Measurements from ENCODE around the gene WNT7B.

WNT7B gene

GRCh38 chr22:45998638-45999378 is 21.8 kb upstream of the WNT7B start:
- ChIA-PET POLR2A (no interaction called here), CTCF (no interaction called here)
- TF ChIP-seq, protein P1, sequence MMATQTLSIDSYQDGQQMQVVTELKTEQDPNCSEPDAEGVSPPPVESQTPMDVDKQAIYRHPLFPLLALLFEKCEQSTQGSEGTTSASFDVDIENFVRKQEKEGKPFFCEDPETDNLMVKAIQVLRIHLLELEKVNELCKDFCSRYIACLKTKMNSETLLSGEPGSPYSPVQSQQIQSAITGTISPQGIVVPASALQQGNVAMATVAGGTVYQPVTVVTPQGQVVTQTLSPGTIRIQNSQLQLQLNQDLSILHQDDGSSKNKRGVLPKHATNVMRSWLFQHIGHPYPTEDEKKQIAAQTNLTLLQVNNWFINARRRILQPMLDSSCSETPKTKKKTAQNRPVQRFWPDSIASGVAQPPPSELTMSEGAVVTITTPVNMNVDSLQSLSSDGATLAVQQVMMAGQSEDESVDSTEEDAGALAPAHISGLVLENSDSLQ (IDR thresholded peaks at IDR 0.05): no peak
- TF ChIP-seq ARNT (IDR thresholded peaks at IDR 0.05) (no peak), BHLHE40 (IDR thresholded peaks at IDR 0.05; ENCODE audit: borderline replicate concordance) (no peak), LEF1 (IDR thresholded peaks at IDR 0.05; ENCODE audit: borderline replicate concordance) (no peak), SP1 (IDR thresholded peaks at IDR 0.05) (no peak), FOXA1 (IDR thresholded peaks at IDR 0.05) (no peak)
- no peak for DNase-seq (ENCODE audit: extremely low spot score)

DNA sequence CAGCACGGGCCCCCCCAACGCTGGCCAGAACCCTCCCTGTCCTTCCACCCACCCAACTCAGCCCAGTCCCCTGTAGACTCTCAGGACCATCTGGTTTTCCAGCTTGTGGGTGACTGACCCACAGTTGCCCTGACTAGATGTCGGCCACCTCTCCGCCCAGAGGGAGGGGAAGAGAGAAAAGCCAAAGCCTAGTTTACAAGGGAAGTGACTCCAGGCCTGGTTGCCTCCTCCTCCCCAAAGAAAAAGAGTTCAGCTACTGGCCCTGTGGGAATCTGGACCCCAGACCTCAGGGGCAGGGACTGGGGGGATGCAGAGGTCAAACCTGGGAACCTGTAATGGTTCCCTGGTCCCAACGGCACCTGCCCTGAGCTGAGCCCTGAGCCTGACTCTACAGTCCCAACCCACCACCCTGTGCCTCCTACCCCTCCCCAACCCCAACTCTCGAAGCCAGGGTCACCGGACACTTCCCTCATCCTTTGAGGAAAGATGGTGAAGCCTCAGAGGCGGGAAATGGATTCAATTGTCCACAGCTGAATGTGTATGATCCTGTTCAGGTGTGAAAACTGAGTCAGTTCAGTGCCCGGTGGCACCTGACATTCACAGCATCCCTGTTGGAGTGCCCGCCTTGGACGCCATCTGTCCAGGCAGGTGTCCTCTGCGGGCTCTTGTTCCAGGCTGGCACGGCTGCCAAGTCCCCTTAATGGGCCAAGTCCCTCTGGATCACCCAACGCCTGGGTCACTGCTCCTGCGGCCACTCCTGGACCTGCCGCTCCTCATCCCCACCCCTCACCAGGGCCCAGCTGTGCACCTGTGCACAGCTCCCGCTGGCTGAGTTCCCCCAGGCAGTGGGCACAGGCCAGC is 21.0 kb upstream of the WNT7B start:
- no peak for DNase-seq (ENCODE audit: extremely low spot score)
- ChIA-PET CTCF (interaction anchor here (4.3 kb wide), 1 partner anchor 8 kb away, joined by 43 read pairs; no protein-coding TSS in a partner anchor), POLR2A (no interaction called here)
- no peak for TF ChIP-seq TARDBP (IDR thresholded peaks at IDR 0.05)
- no peak for TF ChIP-seq ZNF384 (IDR thresholded peaks at IDR 0.05)
- no peak for TF ChIP-seq L3MBTL2 (conservative IDR thresholded peaks at IDR 0.05)
- TF ChIP-seq, protein P1 (IDR thresholded peaks at IDR 0.05): no peak
- no peak for TF ChIP-seq SUZ12 (IDR thresholded peaks at IDR 0.05)
- no peak for TF ChIP-seq ELF4 (IDR thresholded peaks at IDR 0.05)
- no peak for TF ChIP-seq NFRKB (IDR thresholded peaks at IDR 0.05)
- no peak for TF ChIP-seq BHLHE40 (IDR thresholded peaks at IDR 0.05; ENCODE audit: borderline replicate concordance)
- no peak for TF ChIP-seq FOXM1 (IDR thresholded peaks at IDR 0.05; ENCODE audit: borderline replicate concordance)
- TF ChIP-seq LEF1 (IDR thresholded peaks at IDR 0.05; ENCODE audit: borderline replicate concordance): no peak
- TF ChIP-seq ARNT (IDR thresholded peaks at IDR 0.05): no peak
- no peak for TF ChIP-seq FOXA1 (IDR thresholded peaks at IDR 0.05)
- no peak for TF ChIP-seq SP1 (IDR thresholded peaks at IDR 0.05)
- TF ChIP-seq HDGF (IDR thresholded peaks at IDR 0.05; ENCODE audit: borderline replicate concordance): no peak
- TF ChIP-seq CTBP1 (IDR thresholded peaks at IDR 0.05; ENCODE audit: borderline replicate concordance): no peak
- no peak for TF ChIP-seq FOXK2 (IDR thresholded peaks at IDR 0.05)

DNA sequence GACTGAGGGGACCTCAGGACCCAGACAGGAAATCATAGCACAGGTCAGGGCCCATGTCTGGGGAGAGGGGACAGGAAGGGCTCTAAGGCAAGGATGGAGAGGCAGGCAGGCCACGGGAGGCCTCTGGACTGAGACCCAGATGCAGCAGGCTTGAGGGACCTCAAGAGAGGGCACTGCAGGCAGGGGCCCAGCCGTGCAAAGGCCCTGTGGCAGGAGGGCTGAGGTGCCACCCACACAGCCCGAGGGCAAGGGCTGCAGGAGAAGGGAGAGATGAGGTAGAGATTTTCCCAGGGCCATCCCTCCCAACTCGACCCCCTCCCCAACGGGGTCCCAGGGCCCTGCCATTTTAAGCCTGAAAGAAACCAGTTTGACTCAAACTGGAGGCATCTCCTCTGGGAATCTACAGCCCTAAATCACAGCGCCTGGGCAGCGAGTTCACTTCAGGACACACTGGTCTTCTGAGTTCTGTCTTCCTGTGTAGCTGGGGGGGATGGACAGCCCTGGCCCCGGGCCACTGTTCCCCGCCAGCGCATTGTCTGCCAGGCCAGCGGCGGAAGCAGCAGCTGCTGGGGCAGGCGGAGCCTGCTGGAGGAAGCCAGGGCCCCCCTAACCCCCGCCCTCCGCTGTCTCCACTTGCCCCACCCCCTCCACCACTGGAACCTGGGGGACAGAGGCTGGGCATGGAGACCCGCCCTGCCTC is 20.3 kb upstream of the WNT7B start:
- DNase-seq (ENCODE audit: extremely low spot score): no peak
- POLR2A ChIA-PET: no interaction called here
- CTCF ChIA-PET: interaction anchor here (2.9 to 4.3 kb wide), 2 partner anchors 9 to 119 kb away, joined by 22 to 43 read pairs; no protein-coding TSS in a partner anchor
- no peak for TF ChIP-seq SP1 (IDR thresholded peaks at IDR 0.05)
- no peak for TF ChIP-seq LEF1 (IDR thresholded peaks at IDR 0.05; ENCODE audit: borderline replicate concordance)
- TF ChIP-seq ARNT (IDR thresholded peaks at IDR 0.05): no peak
- TF ChIP-seq FOXM1 (IDR thresholded peaks at IDR 0.05; ENCODE audit: borderline replicate concordance): no peak
- no peak for TF ChIP-seq NFRKB (IDR thresholded peaks at IDR 0.05)

DNA sequence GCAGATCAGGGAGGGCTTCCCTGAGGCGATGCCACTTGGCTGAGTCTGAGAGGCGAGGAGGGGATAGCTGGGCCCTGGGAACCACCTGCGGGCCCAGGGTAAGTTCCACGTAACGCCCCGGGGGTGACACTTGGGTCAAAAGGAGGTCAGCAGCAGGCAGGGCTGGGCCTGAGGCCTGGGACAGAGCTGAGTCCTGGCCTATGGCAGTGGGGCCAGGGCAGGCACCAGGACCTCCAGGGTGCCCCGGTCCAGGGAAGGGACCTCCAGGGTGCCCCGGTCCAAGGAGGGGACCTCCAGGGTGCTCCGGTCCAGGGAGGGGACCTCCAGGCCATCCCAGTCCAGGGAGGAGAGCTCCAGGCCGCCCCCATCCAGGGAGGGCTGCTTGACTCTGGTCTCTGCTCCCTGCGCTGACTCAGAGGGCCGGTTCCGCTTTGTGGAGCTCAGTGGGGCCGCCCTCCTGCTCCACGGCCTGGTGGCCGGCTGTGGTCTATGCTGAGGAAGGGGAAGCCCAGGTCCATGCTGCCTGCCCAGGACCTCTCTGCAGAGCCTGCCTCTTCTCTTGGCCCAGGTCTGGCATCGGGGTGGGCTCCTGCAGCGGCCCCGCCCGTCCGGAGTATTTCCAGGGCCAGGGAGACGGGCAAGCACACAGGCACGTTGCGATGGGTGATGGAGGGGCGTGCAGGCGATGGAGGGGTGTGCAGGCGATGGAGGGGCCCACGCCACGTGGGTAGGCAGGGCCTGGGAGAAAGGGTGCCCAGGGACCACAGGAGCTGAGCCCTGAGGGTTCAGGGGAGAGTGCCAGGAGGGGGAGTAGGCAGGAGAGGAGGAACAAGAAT is 19.5 kb upstream of the WNT7B start:
- POLR2A ChIA-PET: interaction anchor here (0.8 to 1.4 kb wide), 5 partner anchors 16 to 120 kb away, joined by 3 to 4 read pairs (median 4); no protein-coding TSS in a partner anchor
- DNase-seq (ENCODE audit: extremely low spot score): no peak
- TF ChIP-seq ELF4 (IDR thresholded peaks at IDR 0.05): no peak
- TF ChIP-seq ZNF384 (IDR thresholded peaks at IDR 0.05): no peak
- TF ChIP-seq FOXA1 (IDR thresholded peaks at IDR 0.05): no peak
- no peak for TF ChIP-seq CTBP1 (IDR thresholded peaks at IDR 0.05; ENCODE audit: borderline replicate concordance)
- TF ChIP-seq FOXK2 (IDR thresholded peaks at IDR 0.05): no peak
- TF ChIP-seq SP1 (IDR thresholded peaks at IDR 0.05): no peak
- no peak for TF ChIP-seq TARDBP (IDR thresholded peaks at IDR 0.05)
- TF ChIP-seq SUZ12 (IDR thresholded peaks at IDR 0.05): no peak
- TF ChIP-seq L3MBTL2 (conservative IDR thresholded peaks at IDR 0.05): no peak
- TF ChIP-seq, protein P1 (IDR thresholded peaks at IDR 0.05): no peak
- no peak for TF ChIP-seq BHLHE40 (IDR thresholded peaks at IDR 0.05; ENCODE audit: borderline replicate concordance)
- no peak for TF ChIP-seq HDGF (IDR thresholded peaks at IDR 0.05; ENCODE audit: borderline replicate concordance)
- TF ChIP-seq LEF1 (IDR thresholded peaks at IDR 0.05; ENCODE audit: borderline replicate concordance): no peak
- no peak for TF ChIP-seq NFRKB (IDR thresholded peaks at IDR 0.05)
- CTCF ChIA-PET: interaction anchor here (0.6 to 4.3 kb wide), 4 partner anchors 10 to 124 kb away, joined by 3 to 43 read pairs (median 13); no protein-coding TSS in a partner anchor

All from HEK293T (cell line).